SU-DHL-6 (cell line): ENCODE data around the gene FEM1C.

Experiments
- EZH2phosphoT487 ChIP-seq: fragments of 200-600 bp; sonication (generic), shearing (Covaris generic); conservative IDR thresholded peaks from 2 replicates; pipeline ENCODE4 v1.6.1; 2018; ENCODE audit warnings: mild to moderate bottlenecking, antibody characterized with exemption, low read length, moderate library complexity, mixed read lengths
- TF ChIP-seq, protein P1 (sequence below): fragments of 200-600 bp; sonication (generic); IDR thresholded peaks from one replicate; pipeline ENCODE4 v1.5.1; 2017; ENCODE audit warnings: antibody characterized with exemption, mild to moderate bottlenecking, low read length, moderate library complexity; ENCODE audit not compliant: insufficient read depth, poor library complexity, severe bottlenecking

DNA sequence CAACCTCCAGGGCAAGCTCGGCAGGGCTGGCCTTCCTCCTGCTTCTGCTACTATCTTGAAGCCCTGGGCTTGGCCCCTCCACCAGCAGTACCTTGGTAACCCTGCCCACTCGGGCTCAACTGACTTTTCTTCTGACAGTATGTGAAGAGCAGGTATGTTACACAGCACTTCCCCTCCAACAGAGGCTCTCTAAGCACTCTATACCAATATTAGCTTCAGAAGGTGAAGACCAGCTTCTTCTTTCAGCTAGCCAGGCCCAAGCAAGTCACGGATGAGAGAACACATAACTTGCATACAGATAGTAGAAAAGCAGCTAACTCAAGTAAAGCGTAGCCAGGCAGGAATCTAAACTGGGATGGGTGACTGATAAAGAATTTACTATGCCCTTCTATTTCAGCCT lies 64.3 kb downstream of the FEM1C start:
- TF ChIP-seq EZH2phosphoT487 = no peak
- TF ChIP-seq, protein P1, sequence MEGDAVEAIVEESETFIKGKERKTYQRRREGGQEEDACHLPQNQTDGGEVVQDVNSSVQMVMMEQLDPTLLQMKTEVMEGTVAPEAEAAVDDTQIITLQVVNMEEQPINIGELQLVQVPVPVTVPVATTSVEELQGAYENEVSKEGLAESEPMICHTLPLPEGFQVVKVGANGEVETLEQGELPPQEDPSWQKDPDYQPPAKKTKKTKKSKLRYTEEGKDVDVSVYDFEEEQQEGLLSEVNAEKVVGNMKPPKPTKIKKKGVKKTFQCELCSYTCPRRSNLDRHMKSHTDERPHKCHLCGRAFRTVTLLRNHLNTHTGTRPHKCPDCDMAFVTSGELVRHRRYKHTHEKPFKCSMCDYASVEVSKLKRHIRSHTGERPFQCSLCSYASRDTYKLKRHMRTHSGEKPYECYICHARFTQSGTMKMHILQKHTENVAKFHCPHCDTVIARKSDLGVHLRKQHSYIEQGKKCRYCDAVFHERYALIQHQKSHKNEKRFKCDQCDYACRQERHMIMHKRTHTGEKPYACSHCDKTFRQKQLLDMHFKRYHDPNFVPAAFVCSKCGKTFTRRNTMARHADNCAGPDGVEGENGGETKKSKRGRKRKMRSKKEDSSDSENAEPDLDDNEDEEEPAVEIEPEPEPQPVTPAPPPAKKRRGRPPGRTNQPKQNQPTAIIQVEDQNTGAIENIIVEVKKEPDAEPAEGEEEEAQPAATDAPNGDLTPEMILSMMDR = no peak
